CD4-positive, alpha-beta T cell (primary cell): Measurements from ENCODE around the gene LEMD2. TPM values are rescaled to one million over a fixed set of nuclear protein-coding genes. Genes with fewer than 3 reads are reported as not detected.

ENCODE experiments used
- ATAC-seq: fragments of 200-7000 bp; cut with Tn5 transposase; one replicate; pipeline ENCODE4 v1.10.0; 2022; ENCODE audit warnings: mild to moderate bottlenecking; ENCODE audit not compliant: poor library complexity
- CTCF ChIA-PET: fragments of 350-600 bp; sonication (Branson Sonifier 250); formaldehyde crosslinking; loops from one replicate; lab custom pipeline; 2021; ENCODE audit warnings: antibody characterized with exemption, inconsistent platforms; lab: Charles Lee
- POLR2A ChIA-PET: fragments of 350-600 bp; sonication (Branson Sonifier 250); formaldehyde crosslinking; loops from one replicate; lab custom pipeline; 2021; ENCODE audit warnings: antibody characterized with exemption, inconsistent platforms; lab: Charles Lee
- DNase-seq, 14 experiments: peaks; one replicate each; pipeline ENCODE4 v3.0.0-alpha.2; 2013 to 2020; ENCODE audit warnings: mixed read lengths in 2 of 14
- H3K27ac ChIP-seq, 2 donors: one replicate each; pipeline versions ENCODE4 v1.5.1 to v1.7.0; 2013; ENCODE audit warnings: low read length in 2 of 2, low read depth in 1 of 2, mild to moderate bottlenecking in 1 of 2
- H3K27me3 ChIP-seq, 2 experiments: 1 replicate in 1 of 2; 2 replicates in 1 of 2; pipeline versions ENCODE4 v1.6.1 to v1.7.0; 2013; ENCODE audit warnings: low read length in 2 of 2, control low read depth in 1 of 2, mild to moderate bottlenecking in 1 of 2, moderate library complexity in 1 of 2; ENCODE audit not compliant: insufficient read depth in 2 of 2, control insufficient read depth in 1 of 2
- H3K36me3 ChIP-seq: one replicate; pipeline ENCODE4 v1.6.1; 2013; ENCODE audit warnings: low read length, control low read depth; ENCODE audit not compliant: insufficient read depth
- H3K4me1 ChIP-seq: one replicate; pipeline ENCODE4 v1.6.1; 2013; ENCODE audit warnings: low read length, control low read depth; ENCODE audit not compliant: insufficient read depth
- H3K4me3 ChIP-seq: one replicate; pipeline ENCODE4 v1.5.1; 2013; ENCODE audit warnings: mild to moderate bottlenecking, low read length, moderate library complexity
- H3K9me3 ChIP-seq, 2 experiments: 1 replicate in 1 of 2; 2 replicates in 1 of 2; pipeline versions ENCODE4 v1.6.1 to v1.7.0; 2013; ENCODE audit warnings: low read length in 2 of 2, mild to moderate bottlenecking in 2 of 2, control low read depth in 1 of 2, moderate library complexity in 1 of 2; ENCODE audit not compliant: control insufficient read depth in 1 of 2, insufficient read depth in 1 of 2
- H3K27ac Mint-ChIP-seq: one replicate; pipeline ENCODE4 v1.8.0; 2020; ENCODE audit warnings: mixed read lengths
- H3K27me3 Mint-ChIP-seq: one replicate; pipeline ENCODE4 v1.8.0; 2021; ENCODE audit warnings: mixed read lengths
- H3K36me3 Mint-ChIP-seq: one replicate; pipeline ENCODE4 v1.8.0; 2021; ENCODE audit warnings: low read depth, mixed read lengths
- H3K4me1 Mint-ChIP-seq: one replicate; pipeline ENCODE4 v1.8.0; 2021; ENCODE audit warnings: low read depth, mixed read lengths
- H3K4me3 Mint-ChIP-seq: one replicate; pipeline ENCODE4 v1.8.0; 2020; ENCODE audit warnings: mild to moderate bottlenecking, mixed read lengths
- H3K9me3 Mint-ChIP-seq: one replicate; pipeline ENCODE4 v1.8.0; 2020; ENCODE audit warnings: mixed read lengths
- CTCF ChIP-seq: fragments of 200-600 bp; IDR thresholded peaks from one replicate; pipeline ENCODE4 v1.8.0; 2022; ENCODE audit warnings: antibody characterized with exemption, mild to moderate bottlenecking
- intact Hi-C, 2 experiments: fragments of 100-400 bp; cut with DNase I in 1 of 2; cut with micrococcal nuclease in 1 of 2; formaldehyde crosslinking; loops; one replicate each; pipeline versions ENCODE4 v1.15.1 to v1.9.0; 2023 to 2025; cut with DNase I, micrococcal nuclease
- total RNA-seq, 174 experiments: library from RNA in 2 of 174; stranded (reverse) in 2 of 174; gene quantifications; one replicate each; pipeline ENCODE4 v1.2.3 and lab custom pipeline; 2021 to 2026

Gene LEMD2
- total RNA-seq, 2 experiments from 2014 or later = 122 to 124 TPM

GRCh38 chr6:33776764-33777163, 12.2 kb downstream of the LEMD2 start:
- intact Hi-C loops = no loop called here
- peaks cover 96% of the 10 kb centered on the region for H3K36me3 ChIP-seq

GRCh38 chr6:33776186-33776585, 12.7 kb downstream of the LEMD2 start:
- ChIA-PET CTCF (no interaction called here), POLR2A (no interaction called here)
- H3K27ac Mint-ChIP-seq = no peak overlapping the region

More at GRCh38 chr6:33776764-33777163, 12.2 kb downstream of the LEMD2 start:
- no peaks in the 10 kb centered on the region for H3K9me3 Mint-ChIP-seq
- no peak for TF ChIP-seq CTCF
- Histone ChIP-seq H3K4me3 (no peak overlapping the region), H3K4me1 (peaks cover 3% of the 10 kb centered on the region), H3K27me3 (no peaks in the 10 kb centered on the region), H3K27ac (no peak overlapping the region), H3K9me3 (no peaks in the 10 kb centered on the region)
- CTCF ChIA-PET = no interaction called here
- peaks cover 22% of the 10 kb centered on the region for H3K4me1 Mint-ChIP-seq
- DNase-seq = no peak
- no peaks in the 10 kb centered on the region for H3K27me3 Mint-ChIP-seq
- no peak overlapping the region for H3K27ac Mint-ChIP-seq
- POLR2A ChIA-PET = no interaction called here
- ATAC-seq = no peak
- no peak overlapping the region for H3K4me3 Mint-ChIP-seq
- H3K36me3 Mint-ChIP-seq = peaks cover 91% of the 10 kb centered on the region

GRCh38 chr6:33774774-33775173, 14.2 kb downstream of the LEMD2 start:
- ChIA-PET POLR2A (no interaction called here), CTCF (no interaction called here)
- no peaks in the 10 kb centered on the region for H3K9me3 Mint-ChIP-seq
- H3K36me3 Mint-ChIP-seq = peaks cover 76% of the 10 kb centered on the region
- H3K27ac ChIP-seq = no peak overlapping the region
- intact Hi-C loops = no loop called here
- H3K27me3 Mint-ChIP-seq = no peaks in the 10 kb centered on the region
- H3K27ac Mint-ChIP-seq = no peak overlapping the region
- DNase-seq = no peak
- H3K9me3 ChIP-seq = no peaks in the 10 kb centered on the region
- peaks cover 17% of the 10 kb centered on the region for H3K4me1 Mint-ChIP-seq
- H3K4me1 ChIP-seq = peaks cover 13% of the 10 kb centered on the region
- H3K4me3 ChIP-seq = no peak overlapping the region
- peaks cover 76% of the 10 kb centered on the region for H3K36me3 ChIP-seq
- no peak overlapping the region for H3K4me3 Mint-ChIP-seq
- H3K27me3 ChIP-seq = no peaks in the 10 kb centered on the region
- no peak for TF ChIP-seq CTCF
- ATAC-seq = no peak

More at GRCh38 chr6:33776186-33776585, 12.7 kb downstream of the LEMD2 start:
- no peaks in the 10 kb centered on the region for H3K9me3 Mint-ChIP-seq
- H3K9me3 ChIP-seq = no peaks in the 10 kb centered on the region
- H3K27me3 Mint-ChIP-seq = no peaks in the 10 kb centered on the region
- no peak overlapping the region for H3K27ac ChIP-seq
- no peak for ATAC-seq
- peaks cover 23% of the 10 kb centered on the region for H3K4me1 Mint-ChIP-seq
- H3K36me3 ChIP-seq = peaks cover 91% of the 10 kb centered on the region
- H3K36me3 Mint-ChIP-seq = peaks cover 87% of the 10 kb centered on the region
- H3K4me3 Mint-ChIP-seq = no peak overlapping the region
- DNase-seq = no peak
- peaks cover 9% of the 10 kb centered on the region for H3K4me1 ChIP-seq
- intact Hi-C loops = no loop called here
- H3K4me3 ChIP-seq = no peak overlapping the region
- no peak for TF ChIP-seq CTCF
- no peaks in the 10 kb centered on the region for H3K27me3 ChIP-seq
